Stimulated activated CD8-positive, alpha-beta memory T cell treated with anti-CD3 and anti-CD28 coated beads, Interleukin-4, amount 100 ng/mL, for 1 hour (primary cell): ENCODE results near the gene KDSR.
"Not testable (repeated sequence)": the region's sequence is repeated elsewhere in the genome, so short reads cannot be mapped to it uniquely, and the experiment has no call there.

ENCODE experiments used
- DNase-seq, 2 donors: peaks; one replicate each; pipeline ENCODE4 v3.0.0-alpha.2; 2020; ENCODE audit warnings: low read depth in 2 of 2, low spot score in 1 of 2

Gene KDSR

DNA sequence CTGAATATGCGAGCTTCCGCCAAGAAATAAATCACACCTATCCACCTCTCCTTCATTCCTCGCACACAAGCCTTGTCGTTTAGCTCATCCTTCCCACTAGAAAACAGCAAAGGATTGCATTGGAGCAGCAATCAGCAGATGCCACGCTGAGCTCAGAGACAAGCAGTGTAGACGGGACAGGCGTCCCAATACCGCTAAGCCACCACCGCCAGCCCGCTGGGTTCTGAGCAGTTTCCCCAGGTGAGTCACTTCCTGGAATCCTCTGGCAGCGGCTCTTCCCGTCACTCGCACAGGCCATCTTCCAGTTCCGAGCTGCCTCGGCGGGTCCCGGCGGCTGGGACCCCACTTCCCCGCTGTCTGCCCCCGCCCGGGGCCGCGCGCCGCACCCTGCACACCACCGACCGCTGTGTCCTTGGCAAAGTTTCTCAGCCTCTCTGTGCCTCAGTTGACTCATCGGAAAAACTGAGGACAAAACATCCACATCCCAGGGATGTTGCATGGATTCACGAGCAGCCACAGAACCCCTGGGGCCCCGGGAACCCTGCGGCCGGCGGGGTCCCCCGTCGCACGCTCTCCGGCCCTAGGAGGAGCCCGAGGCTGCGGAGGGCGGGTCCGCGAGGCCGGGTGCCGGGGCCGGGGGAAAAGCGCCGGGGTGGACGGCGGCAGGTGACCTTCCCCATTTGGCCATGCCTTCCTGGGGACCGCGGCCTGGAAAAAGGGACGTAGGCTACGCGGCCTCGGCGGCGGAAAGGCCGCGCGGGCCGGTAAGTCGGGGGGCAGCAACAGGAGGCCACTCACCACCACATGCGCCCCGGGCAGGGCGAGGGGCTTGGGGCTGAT, 573 bp downstream of the KDSR start:
- DNase-seq: peak; percentile 37 to 48

DNA sequence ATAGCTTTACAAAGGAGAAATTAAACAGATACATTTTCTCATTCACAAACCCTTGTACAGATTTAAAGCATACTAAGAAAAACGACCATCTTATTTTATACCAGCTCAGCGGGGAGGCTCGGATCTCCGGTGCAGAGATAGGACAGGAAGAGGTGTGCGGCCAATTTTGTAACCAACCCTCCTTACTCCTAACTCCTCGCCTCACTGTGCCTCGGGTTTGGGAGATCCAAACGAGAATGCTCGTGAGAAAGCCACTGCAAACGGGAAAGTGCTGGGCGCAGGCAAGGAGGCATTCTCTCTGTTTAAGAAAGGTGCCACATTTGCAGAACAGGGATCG, 1.2 kb downstream of the KDSR start:
- no peak for DNase-seq

DNA sequence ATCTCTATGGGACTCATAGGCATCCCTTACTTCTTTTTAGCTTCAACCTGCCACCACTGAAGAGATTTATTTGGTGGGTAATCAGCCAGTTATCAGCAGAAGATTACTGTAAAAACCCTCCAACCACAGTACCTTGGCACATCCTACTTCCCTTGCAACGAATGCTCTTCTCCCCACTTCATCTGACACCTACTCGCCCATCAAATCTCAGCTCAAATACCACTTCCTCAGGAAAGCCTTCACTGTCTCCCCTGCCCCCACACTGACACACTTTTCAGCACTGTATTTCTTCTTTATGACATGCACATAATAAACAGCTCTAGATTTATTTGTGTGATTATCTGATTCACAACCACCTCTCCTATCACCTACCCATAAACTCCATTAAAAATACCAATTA, 3.1 kb downstream of the KDSR start:
- DNase-seq: peak in 1 of 2 donors; percentile 17

- DNase-seq: not testable (repeated sequence)
These were observed 3.6 kb downstream of the KDSR start for GRCh38 chr18:63363420-63363819.

DNA sequence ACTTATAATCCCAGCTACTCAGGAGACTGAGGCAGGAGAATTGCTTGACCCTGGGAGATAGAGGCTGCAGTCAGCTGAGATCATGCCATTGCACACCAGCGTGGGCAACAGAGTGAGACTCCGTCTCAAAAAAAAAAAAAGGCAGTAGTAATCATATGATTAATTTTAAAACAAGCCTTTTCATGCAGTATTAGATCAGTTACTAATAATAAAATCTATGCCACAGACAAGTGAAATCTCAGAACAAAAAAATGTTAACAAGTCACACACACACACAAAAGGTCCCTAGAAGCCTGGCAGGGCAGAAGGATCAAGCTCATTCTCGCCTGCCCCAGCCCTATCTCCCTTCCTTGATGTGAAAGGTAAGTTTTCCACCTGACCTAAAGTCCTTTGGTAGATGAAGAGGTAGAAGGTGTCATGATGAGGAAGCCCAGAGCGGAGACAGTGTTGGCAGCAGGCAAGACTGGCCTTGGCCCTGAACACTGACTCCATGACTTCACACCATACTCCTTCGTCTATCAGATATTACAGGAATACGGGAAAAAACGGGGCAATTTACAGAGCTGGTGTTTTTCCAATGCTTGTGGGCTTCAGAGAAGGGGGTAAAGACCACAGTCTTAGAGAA, 10.6 kb downstream of the KDSR start:
- no peak for DNase-seq

GRCh38 chr18:63350230-63350629, 16.8 kb downstream of the KDSR start:
- no peak for DNase-seq

GRCh38 chr18:63348508-63349136, 18.4 kb downstream of the KDSR start:
- no peak for DNase-seq

GRCh38 chr18:63346480-63347183, 20.4 kb downstream of the KDSR start:
- DNase-seq: no peak

- no peak for DNase-seq
These were observed 21.0 kb downstream of the KDSR start for GRCh38 chr18:63346031-63346430.

- DNase-seq: no peak
These were observed 22.1 kb downstream of the KDSR start for GRCh38 chr18:63344918-63345317.

DNA sequence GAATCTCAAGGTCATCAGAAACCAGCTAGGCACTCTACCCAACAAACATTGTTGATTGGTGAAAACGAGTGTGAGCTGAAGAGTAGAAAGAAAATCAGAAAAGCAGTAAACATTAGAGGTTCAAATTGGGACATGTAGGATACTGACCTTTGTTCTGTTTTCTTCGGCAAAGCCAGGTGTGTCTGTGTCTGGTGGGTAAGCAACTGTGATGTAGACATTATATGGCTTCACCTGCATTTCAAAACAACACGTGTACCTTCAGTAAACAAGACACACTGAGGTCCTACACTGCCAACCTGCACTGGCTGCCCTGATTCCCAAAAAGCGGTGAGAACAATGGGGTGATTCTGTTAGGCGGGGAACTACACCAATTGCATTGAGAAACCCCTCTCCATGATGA, 22.7 kb downstream of the KDSR start:
- no peak for DNase-seq

- no peak for DNase-seq
These were observed 24.8 kb downstream of the KDSR start for GRCh38 chr18:63342206-63342605.

DNA sequence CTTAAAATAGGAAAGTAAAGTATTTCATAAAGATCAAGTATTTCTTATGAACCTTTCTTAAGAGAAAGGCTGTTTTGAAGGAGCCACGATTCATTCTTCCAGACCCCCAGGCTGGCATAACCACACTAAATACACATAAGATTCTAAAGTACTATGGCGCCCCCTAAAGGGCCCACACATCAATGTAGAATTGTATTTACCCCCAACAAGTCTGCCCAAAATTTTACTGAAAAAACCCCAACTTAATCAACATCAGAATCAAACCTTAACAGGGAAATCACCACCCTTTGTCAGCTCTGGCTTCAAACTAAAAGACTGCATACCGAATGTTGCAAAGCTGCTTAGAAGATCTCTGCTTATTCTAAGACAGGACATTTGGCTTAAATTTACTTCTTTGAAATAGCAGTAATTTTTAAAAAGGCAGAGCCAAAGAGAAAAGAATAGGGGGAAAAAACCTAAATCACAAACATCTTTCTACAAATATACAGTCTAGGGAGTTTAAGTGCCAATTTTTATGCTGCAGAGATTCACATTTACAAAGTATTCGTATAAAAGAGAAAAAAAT, 27.0 kb downstream of the KDSR start:
- no peak for DNase-seq

DNA sequence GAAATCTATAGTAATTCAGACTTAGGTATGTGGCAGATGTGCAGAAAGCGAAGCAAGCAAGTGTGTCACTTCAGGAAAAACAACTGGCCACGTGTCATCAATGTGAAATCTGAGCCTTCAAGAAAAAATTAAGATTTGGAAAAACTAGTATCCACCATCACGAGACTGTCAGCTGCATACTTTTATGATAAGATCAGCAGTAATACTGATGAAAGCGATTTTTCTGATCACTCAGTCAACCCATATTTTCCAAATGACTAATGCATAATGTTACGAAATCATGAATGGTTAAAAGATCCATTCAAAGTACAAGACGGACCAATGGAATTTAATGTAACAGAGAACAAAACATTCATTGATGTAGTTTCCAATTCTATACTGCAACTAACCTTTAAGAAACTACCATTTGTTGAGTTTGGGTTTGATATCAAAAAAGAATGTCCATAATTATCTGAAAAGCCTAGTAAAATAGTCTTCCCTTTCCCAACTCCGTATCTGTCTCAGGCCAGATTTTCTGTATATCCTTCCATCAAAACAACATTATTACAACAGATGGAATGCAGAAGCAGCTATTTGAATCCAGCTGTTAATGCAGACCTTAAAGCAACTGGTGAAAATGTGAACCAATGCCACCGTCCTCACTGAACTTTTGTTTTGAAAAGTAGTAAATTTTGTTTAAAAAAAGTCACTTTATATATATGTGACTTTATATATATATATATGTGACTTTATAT, 30.5 kb downstream of the KDSR start:
- no peak for DNase-seq

DNA sequence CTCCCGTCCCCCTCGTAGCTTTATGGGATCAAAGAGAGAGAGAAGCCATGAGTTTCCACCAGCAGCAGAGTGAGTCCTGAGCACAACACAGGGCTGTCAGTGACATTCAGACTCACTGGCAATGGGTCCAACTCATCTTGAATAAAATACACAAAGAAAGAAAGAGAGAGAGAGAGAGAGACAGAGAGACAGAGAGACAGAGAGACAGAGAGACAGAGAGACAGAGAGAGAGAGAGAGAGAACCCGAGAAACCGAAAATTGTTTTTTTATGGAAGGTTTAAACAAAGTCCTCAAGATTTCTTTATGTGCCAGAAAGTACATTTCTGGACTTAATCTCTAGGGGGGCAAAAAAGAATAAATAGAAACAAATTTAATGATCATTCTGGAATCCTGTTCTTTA, 35.9 kb downstream of the KDSR start:
- DNase-seq: no peak

- no peak for DNase-seq
These were observed 37.4 kb downstream of the KDSR start for GRCh38 chr18:63329431-63330145.

GRCh38 chr18:63326011-63326410, 41.0 kb downstream of the KDSR start:
- no peak for DNase-seq

DNA sequence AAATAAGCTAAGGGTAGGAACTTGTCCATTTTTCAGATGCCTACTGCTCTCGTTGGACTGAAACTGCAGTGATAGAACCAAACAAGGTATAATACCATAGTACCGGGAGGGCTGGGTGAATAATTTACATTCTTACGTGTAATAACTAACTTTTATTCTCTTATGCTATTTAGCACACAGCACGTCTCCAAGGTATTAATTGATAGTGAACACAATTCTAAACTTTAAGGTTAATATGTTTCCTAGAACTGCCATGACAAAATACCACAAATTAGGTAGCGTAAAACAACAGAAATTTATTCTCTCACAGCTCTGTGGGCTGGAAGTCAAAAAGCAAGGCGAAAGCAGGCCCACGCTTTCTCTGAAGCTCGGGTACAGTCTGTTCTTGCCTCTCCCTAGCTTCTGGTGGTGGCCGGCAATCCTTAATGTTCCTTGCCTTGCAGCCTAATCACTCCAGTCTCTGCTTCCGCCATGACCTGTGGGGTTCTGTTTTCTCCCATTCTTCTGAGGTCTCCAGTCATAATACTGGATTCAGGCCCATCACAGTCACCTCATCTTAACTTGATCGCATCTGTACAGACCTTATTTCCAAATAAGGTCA, 41.8 kb downstream of the KDSR start:
- no peak for DNase-seq

DNA sequence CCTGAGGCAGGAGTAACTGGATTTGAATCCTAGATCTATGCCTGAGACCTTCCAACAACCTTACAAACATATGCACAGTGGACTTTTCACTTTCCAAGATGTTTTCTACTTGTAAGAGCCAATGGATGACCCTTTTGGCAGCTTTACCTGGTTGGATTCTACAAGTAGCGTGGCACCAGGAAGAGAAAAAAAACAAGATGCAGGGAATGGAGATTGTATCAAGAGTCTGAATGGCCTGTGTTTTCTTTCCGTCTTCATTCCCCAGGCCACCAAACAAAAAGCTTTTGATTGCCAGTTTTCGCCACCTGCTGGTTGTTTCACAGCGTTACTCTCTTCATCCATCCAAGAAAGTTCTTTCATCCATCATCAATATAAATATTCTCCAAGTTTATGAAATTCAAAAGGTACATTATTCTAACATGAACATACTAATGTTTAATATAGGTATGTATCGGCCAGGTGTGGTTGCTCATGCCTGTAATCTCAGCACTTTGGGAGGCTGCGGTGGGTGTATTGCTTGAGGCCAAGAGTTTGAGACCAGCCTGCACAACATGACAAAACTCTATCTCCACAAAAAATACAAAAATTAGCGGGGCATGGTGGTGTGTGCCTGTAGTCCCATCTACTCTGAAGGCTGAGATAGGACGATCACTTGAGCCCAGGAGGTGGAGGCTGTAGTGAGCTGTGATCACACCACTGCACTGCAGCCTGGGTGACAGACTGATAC, 43.9 kb downstream of the KDSR start:
- no peak for DNase-seq
